ENCODE measurements around the gene DECR2.

- TF ChIP-seq CTCF (conservative IDR thresholded peaks at IDR 0.05; ENCODE audit: low read depth, low read length) (no peak), EZH2 (IDR thresholded peaks at IDR 0.05; ENCODE audit: borderline replicate concordance, low read depth, low read length, poor library complexity, severe bottlenecking) (no peak)
These were observed 27.1 kb upstream of the DECR2 start for GRCh38 chr16:374616-374926.
